Mesothelial cell of epicardium (in vitro differentiated cells): ENCODE results near the gene PHPT1. TPM values are rescaled to one million over a fixed set of nuclear protein-coding genes. Genes with fewer than 3 reads are reported as not detected.
A peak's percentile ranks its signal among the peaks of the same experiment; 100 is the strongest.
"Not testable (repeated sequence)": the region's sequence is repeated elsewhere in the genome, so short reads cannot be mapped to it uniquely, and the experiment has no call there.

Experiments
- DNase-seq, 2 experiments: peaks; one replicate each; pipeline ENCODE4 v3.0.0; 2021; ENCODE audit warnings: low spot score in 2 of 2; ENCODE audit not compliant: unreplicated experiment in 2 of 2
- H3K27ac Mint-ChIP-seq: 2 replicates; pipeline ENCODE4 v1.8.0; 2021; ENCODE audit warnings: mixed read lengths
- H3K27me3 Mint-ChIP-seq: 2 replicates; pipeline ENCODE4 v1.8.0; 2021; ENCODE audit warnings: low read depth, mixed read lengths
- H3K36me3 Mint-ChIP-seq: 2 replicates; pipeline ENCODE4 v1.8.0; 2021; ENCODE audit warnings: mixed read lengths
- H3K4me1 Mint-ChIP-seq: 2 replicates; pipeline ENCODE4 v1.8.0; 2021; ENCODE audit warnings: mixed read lengths
- H3K4me3 Mint-ChIP-seq: 2 replicates; pipeline ENCODE4 v1.8.0; 2021; ENCODE audit warnings: mild to moderate bottlenecking, moderate library complexity, mixed read lengths
- H3K9me3 Mint-ChIP-seq: 2 replicates; pipeline ENCODE4 v1.8.0; 2021; ENCODE audit warnings: mixed read lengths
- total RNA-seq: library from RNA; stranded (reverse); gene quantifications from 3 replicates; pipeline ENCODE4 v1.2.1, GENCODE V29; 2021
- TF ChIP-seq, protein P1 (sequence below): fragments of 200-600 bp; sonication (generic); IDR thresholded peaks from one replicate; pipeline ENCODE4 v1.5.0; 2021; ENCODE audit warnings: antibody characterized with exemption; ENCODE audit not compliant: unreplicated experiment

PHPT1 gene
- total RNA-seq, 1 donor from 2014 or later: 168 TPM

DNA sequence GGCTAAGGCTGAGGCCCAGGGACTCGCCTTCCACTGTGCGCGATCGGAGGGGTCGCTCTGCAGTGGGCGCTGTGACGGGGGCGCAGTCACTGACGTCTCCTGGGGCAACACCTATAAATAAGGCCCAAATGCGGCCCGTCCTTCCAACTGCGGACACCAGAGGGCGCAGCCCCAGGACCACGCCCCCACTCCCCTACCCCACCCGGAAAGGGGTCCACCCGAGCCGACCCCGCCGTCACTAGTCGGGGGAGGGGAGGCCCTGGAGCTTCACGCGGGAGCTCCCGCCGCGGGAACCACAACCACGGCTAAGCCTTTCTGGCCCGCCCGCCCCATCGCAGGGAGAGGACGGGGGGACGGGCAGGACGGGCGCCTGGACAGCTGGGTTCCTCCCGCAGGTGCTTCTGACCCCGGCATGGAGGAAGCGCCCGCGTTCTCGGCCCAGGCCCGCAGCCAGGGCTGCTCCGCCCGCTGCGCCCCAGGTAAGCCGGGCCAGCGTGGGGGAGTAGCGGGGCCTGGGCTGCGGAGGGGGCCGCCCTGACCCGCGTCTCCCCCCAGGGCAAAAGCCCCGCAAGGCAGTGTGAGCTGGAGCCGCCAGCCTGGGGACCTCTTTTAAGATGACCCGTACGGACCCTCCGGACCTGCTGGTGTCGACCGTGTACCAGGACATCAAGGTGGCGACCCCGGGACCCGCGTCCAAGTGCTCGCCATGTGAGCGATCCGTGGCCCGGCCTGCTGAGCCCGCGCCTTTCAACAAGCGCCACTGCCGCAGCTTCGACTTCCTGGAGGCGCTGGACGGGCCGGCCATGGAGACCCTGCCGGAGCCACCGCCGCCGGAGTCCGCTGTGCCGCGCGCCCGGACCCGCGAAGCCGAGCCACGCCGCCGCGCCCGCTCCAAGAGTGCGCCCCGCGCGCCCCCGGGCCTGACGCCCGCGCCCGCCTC, 5.1 kb upstream of the PHPT1 start:
- peaks cover 16% of the 10 kb centered on the region for H3K27me3 Mint-ChIP-seq
- H3K9me3 Mint-ChIP-seq, H3K36me3 Mint-ChIP-seq, H3K27ac Mint-ChIP-seq: not testable (repeated sequence)
- H3K4me3 Mint-ChIP-seq: peak overlapping the region; percentile 26
- TF ChIP-seq, protein P1, sequence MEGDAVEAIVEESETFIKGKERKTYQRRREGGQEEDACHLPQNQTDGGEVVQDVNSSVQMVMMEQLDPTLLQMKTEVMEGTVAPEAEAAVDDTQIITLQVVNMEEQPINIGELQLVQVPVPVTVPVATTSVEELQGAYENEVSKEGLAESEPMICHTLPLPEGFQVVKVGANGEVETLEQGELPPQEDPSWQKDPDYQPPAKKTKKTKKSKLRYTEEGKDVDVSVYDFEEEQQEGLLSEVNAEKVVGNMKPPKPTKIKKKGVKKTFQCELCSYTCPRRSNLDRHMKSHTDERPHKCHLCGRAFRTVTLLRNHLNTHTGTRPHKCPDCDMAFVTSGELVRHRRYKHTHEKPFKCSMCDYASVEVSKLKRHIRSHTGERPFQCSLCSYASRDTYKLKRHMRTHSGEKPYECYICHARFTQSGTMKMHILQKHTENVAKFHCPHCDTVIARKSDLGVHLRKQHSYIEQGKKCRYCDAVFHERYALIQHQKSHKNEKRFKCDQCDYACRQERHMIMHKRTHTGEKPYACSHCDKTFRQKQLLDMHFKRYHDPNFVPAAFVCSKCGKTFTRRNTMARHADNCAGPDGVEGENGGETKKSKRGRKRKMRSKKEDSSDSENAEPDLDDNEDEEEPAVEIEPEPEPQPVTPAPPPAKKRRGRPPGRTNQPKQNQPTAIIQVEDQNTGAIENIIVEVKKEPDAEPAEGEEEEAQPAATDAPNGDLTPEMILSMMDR: peak; percentile 77
- peaks cover 20% of the 10 kb centered on the region for H3K4me1 Mint-ChIP-seq
- peak in 1 of 2 experiments; percentile 68 for DNase-seq

DNA sequence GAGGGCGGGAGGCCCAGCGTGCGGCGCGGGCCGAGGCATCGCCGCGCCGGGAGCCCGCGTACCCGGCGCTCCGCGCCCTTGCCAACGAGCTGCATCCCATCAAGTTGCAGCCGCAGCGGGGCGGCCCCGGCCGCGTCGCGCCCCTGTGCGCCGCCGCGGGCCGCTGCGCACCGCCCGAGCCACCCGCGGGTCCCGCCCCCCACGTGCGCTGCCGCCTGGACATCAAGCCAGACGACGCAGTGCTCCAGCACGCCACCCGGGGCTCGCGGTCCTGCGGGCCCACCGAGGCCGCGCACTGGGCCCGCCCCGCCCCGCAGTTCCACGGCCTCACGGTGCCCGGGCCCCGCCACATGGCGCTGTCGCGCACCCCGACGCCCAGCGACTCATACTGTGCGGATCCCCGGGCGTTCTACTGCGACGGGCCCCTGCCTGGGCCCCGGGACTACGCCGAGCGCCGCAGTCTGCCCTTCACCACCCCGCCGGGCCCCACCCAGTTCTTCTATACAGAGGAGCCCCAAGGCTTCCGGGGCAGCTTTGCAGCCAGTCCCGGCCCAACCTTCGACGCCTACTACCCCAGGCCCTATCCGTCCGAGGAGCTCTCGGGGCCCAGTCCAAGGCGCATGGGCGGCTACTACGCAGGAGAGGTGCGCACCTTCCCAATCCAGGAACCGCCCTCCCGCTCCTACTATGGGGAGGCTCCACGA, 4.3 kb upstream of the PHPT1 start:
- H3K36me3 Mint-ChIP-seq: peaks cover 4% of the 10 kb centered on the region
- H3K27me3 Mint-ChIP-seq: peaks cover 16% of the 10 kb centered on the region
- H3K4me3 Mint-ChIP-seq: no peak overlapping the region

GRCh38 chr9:136845465-136846260, 3.5 kb upstream of the PHPT1 start:
- no peak overlapping the region for H3K4me3 Mint-ChIP-seq
- no peak for DNase-seq
- H3K27me3 Mint-ChIP-seq: peaks cover 16% of the 10 kb centered on the region

More for the DNA sequence above, 4.3 kb upstream of the PHPT1 start:
- Mint-ChIP-seq H3K27ac (no peak overlapping the region), H3K4me1 (peaks cover 22% of the 10 kb centered on the region), H3K9me3 (no peaks in the 10 kb centered on the region)
- TF ChIP-seq, protein P1: no peak
- no peak for DNase-seq

GRCh38 chr9:136846376-136847087, 2.7 kb upstream of the PHPT1 start:
- H3K4me1 Mint-ChIP-seq: peaks cover 14% of the 10 kb centered on the region
- TF ChIP-seq, protein P1: no peak
- no peak for DNase-seq
- H3K4me3 Mint-ChIP-seq: peak overlapping the region; percentile 64
- H3K27me3 Mint-ChIP-seq: peaks cover 16% of the 10 kb centered on the region
- H3K27ac Mint-ChIP-seq: no peak overlapping the region
- H3K9me3 Mint-ChIP-seq: no peaks in the 10 kb centered on the region
- peaks cover 2% of the 10 kb centered on the region for H3K36me3 Mint-ChIP-seq

More at GRCh38 chr9:136845465-136846260, 3.5 kb upstream of the PHPT1 start:
- H3K36me3 Mint-ChIP-seq: peaks cover 2% of the 10 kb centered on the region
- TF ChIP-seq, protein P1: no peak
- no peaks in the 10 kb centered on the region for H3K9me3 Mint-ChIP-seq
- peaks cover 22% of the 10 kb centered on the region for H3K4me1 Mint-ChIP-seq
- H3K27ac Mint-ChIP-seq: no peak overlapping the region
